Activated CD4-positive, CD25-positive, alpha-beta regulatory T cell treated with anti-CD3 and anti-CD28 coated beads, Interleukin-2, amount 50 U/mL, for 16 hours (primary cell): ENCODE data around the gene ZCCHC14.

Experiments
- DNase-seq: peaks from one replicate; pipeline ENCODE4 v3.0.0-alpha.2; 2020; ENCODE audit warnings: low read depth, low spot score

ZCCHC14 gene

GRCh38 chr16:87361916-87362619 lies 130.8 kb downstream of the ZCCHC14 start:
- DNase-seq = no peak

- no peak for DNase-seq
Observed at GRCh38 chr16:87360862-87361610, 131.8 kb downstream of the ZCCHC14 start.

- no peak for DNase-seq
Observed at GRCh38 chr16:87359121-87359520, 133.7 kb downstream of the ZCCHC14 start.

- no peak for DNase-seq
Observed at GRCh38 chr16:87358696-87359095, 134.1 kb downstream of the ZCCHC14 start.

GRCh38 chr16:87358250-87358649 lies 134.6 kb downstream of the ZCCHC14 start:
- DNase-seq = no peak

- DNase-seq = no peak
Observed at GRCh38 chr16:87356491-87356853, 136.4 kb downstream of the ZCCHC14 start.
